Right lobe of liver (tissue), 4 donors: Measurements from ENCODE around the gene PWWP2A.

Source experiments
- POLR2A ChIP-seq: fragments of 450-650 bp; IDR thresholded peaks from one replicate; pipeline ENCODE4 v1.6.1; 2017; ENCODE audit warnings: antibody characterized with exemption, mild to moderate bottlenecking
- TF ChIP-seq, protein P1 (sequence below), 4 donors: fragments of 200-600 bp in 3 of 4; fragments of 450-650 bp in 1 of 4; IDR thresholded peaks; one replicate each; pipeline versions ENCODE4 v1.5.1 to v1.8.0; 2016 to 2022; ENCODE audit warnings: antibody characterized with exemption in 4 of 4, mild to moderate bottlenecking in 2 of 4
- donor health status: DM: no; HTN: no; CAD: no.
- donor health status: DM: no; HTN: no; CAD: no.
- donor health status: DM: no; HTN: yes; CAD: no.

DNA sequence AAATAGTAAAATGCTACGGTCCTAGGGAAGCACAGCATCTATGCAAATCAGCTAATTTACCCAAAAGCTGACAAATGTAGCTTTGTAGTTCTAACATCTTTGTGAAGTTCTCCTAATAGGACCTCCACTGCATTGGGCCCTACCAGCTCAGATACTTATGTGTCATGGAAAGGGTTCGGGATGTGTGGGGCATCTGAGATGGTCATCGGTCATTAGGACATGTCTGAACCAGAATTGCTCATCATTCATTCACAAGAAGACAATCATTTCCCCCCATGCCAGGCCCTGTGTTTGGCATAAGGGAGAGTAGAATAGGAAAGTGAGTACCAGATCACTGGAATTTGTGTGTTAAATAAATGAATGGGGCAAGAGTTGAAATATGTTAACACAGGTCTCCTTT is 35.7 kb downstream of the PWWP2A start:
- TF ChIP-seq, protein P1, sequence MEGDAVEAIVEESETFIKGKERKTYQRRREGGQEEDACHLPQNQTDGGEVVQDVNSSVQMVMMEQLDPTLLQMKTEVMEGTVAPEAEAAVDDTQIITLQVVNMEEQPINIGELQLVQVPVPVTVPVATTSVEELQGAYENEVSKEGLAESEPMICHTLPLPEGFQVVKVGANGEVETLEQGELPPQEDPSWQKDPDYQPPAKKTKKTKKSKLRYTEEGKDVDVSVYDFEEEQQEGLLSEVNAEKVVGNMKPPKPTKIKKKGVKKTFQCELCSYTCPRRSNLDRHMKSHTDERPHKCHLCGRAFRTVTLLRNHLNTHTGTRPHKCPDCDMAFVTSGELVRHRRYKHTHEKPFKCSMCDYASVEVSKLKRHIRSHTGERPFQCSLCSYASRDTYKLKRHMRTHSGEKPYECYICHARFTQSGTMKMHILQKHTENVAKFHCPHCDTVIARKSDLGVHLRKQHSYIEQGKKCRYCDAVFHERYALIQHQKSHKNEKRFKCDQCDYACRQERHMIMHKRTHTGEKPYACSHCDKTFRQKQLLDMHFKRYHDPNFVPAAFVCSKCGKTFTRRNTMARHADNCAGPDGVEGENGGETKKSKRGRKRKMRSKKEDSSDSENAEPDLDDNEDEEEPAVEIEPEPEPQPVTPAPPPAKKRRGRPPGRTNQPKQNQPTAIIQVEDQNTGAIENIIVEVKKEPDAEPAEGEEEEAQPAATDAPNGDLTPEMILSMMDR (IDR thresholded peaks at IDR 0.05), result no peak
- no peak for TF ChIP-seq POLR2A
